GM12874 (cell line): Measurements from ENCODE around the gene MAGI2.

ENCODE experiments used
- CTCF ChIP-seq: IDR thresholded peaks from 2 replicates; pipeline ENCODE4 v1.5.1; 2011; ENCODE audit warnings: low read depth, mild to moderate bottlenecking, control low read depth, low read length, moderate library complexity; ENCODE audit not compliant: insufficient read depth

Gene MAGI2

GRCh38 chr7:79132844-79133451 is 320.5 kb downstream of the MAGI2 start:
- TF ChIP-seq CTCF, result no peak

GRCh38 chr7:79130715-79131114 is 322.8 kb downstream of the MAGI2 start:
- no peak for TF ChIP-seq CTCF

GRCh38 chr7:79124331-79124730 is 329.1 kb downstream of the MAGI2 start:
- TF ChIP-seq CTCF, result no peak

GRCh38 chr7:79118143-79118542 is 335.3 kb downstream of the MAGI2 start:
- TF ChIP-seq CTCF, result no peak

- no peak for TF ChIP-seq CTCF
Measured at GRCh38 chr7:79096361-79096805, 357.1 kb downstream of the MAGI2 start.

- TF ChIP-seq CTCF, result no peak
Measured at GRCh38 chr7:79093421-79093820, 360.0 kb downstream of the MAGI2 start.

- no peak for TF ChIP-seq CTCF
Measured at GRCh38 chr7:79091661-79092060, 361.8 kb downstream of the MAGI2 start.
